Activated CD8-positive, alpha-beta T cell treated with anti-CD3 and anti-CD28 coated beads for 36 hours (primary cell): ENCODE data around the gene KLRG1. TPM values are rescaled to one million over a fixed set of nuclear protein-coding genes. Genes with fewer than 3 reads are reported as not detected.
A peak's percentile ranks its signal among the peaks of the same experiment; 100 is the strongest.

Source experiments
- ATAC-seq: fragments of 200-7000 bp; cut with Tn5 transposase; one replicate; pipeline ENCODE4 v1.10.0; 2021; ENCODE audit warnings: mild to moderate bottlenecking, moderate library complexity
- CTCF ChIA-PET: fragments of 350-600 bp; sonication (Branson Sonifier 250); formaldehyde crosslinking; loops from one replicate; lab custom pipeline; 2021; ENCODE audit warnings: antibody characterized with exemption; lab: Charles Lee
- POLR2A ChIA-PET: fragments of 350-600 bp; sonication (Branson Sonifier 250); formaldehyde crosslinking; loops from one replicate; lab custom pipeline; 2021; ENCODE audit warnings: antibody characterized with exemption; lab: Charles Lee
- DNase-seq: peaks from one replicate; pipeline ENCODE4 v3.0.0-alpha.2; 2020
- H3K27ac Mint-ChIP-seq: one replicate; pipeline ENCODE4 v1.8.0; 2021; ENCODE audit warnings: mild to moderate bottlenecking, mixed read lengths
- H3K27me3 Mint-ChIP-seq: one replicate; pipeline ENCODE4 v1.8.0; 2021; ENCODE audit warnings: mixed read lengths
- H3K36me3 Mint-ChIP-seq: one replicate; pipeline ENCODE4 v1.8.0; 2021; ENCODE audit warnings: low read depth, mixed read lengths
- H3K4me1 Mint-ChIP-seq: one replicate; pipeline ENCODE4 v1.8.0; 2021; ENCODE audit warnings: low read depth, mixed read lengths
- H3K4me3 Mint-ChIP-seq: one replicate; pipeline ENCODE4 v1.8.0; 2021; ENCODE audit warnings: mild to moderate bottlenecking, moderate library complexity, mixed read lengths
- H3K9me3 Mint-ChIP-seq: one replicate; pipeline ENCODE4 v1.8.0; 2021; ENCODE audit warnings: mixed read lengths
- intact Hi-C: fragments of 100-400 bp; cut with micrococcal nuclease; formaldehyde crosslinking; loops from one replicate; pipeline ENCODE4 v1.10.0; 2022
- total RNA-seq, 2 experiments: library from RNA; stranded (reverse); gene quantifications; one replicate each; pipeline ENCODE4 v1.2.3, GENCODE V29; 2021
- TF ChIP-seq, protein P1 (sequence below): fragments of 200-600 bp; IDR thresholded peaks from one replicate; pipeline ENCODE4 v1.8.0; 2022; ENCODE audit warnings: antibody characterized with exemption, mild to moderate bottlenecking

Gene KLRG1
- total RNA-seq, 2 experiments from 2014 or later = 6.6 to 10.1 TPM

- TF ChIP-seq, protein P1, sequence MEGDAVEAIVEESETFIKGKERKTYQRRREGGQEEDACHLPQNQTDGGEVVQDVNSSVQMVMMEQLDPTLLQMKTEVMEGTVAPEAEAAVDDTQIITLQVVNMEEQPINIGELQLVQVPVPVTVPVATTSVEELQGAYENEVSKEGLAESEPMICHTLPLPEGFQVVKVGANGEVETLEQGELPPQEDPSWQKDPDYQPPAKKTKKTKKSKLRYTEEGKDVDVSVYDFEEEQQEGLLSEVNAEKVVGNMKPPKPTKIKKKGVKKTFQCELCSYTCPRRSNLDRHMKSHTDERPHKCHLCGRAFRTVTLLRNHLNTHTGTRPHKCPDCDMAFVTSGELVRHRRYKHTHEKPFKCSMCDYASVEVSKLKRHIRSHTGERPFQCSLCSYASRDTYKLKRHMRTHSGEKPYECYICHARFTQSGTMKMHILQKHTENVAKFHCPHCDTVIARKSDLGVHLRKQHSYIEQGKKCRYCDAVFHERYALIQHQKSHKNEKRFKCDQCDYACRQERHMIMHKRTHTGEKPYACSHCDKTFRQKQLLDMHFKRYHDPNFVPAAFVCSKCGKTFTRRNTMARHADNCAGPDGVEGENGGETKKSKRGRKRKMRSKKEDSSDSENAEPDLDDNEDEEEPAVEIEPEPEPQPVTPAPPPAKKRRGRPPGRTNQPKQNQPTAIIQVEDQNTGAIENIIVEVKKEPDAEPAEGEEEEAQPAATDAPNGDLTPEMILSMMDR = no peak
- Mint-ChIP-seq H3K27ac (peak overlapping the region; percentile 56), H3K36me3 (peaks cover 10% of the 10 kb centered on the region)
These were observed 7.5 kb downstream of the KLRG1 start for GRCh38 chr12:8996682-8997405.

DNA sequence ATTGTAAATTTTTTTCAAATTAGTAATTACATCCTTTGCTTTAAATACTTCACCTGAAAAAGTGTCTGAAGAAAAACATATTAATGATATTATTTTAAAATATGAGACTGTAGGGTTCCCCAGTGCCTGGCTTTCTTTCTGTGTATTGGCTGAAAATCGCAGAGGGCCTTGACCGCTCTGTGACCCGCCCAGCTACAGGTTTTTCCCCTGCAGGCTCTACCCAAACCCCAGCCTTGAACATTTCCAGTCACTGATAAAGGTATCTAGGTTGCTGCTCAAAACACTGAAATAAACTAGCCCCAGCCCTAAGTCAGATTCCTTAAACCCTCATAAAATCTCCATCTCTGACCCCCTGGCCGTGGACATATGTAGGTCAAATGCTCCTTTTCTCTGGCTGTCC is 11.9 kb downstream of the KLRG1 start:
- Mint-ChIP-seq H3K9me3 (no peaks in the 10 kb centered on the region), H3K4me1 (peaks cover 46% of the 10 kb centered on the region), H3K27me3 (no peaks in the 10 kb centered on the region), H3K27ac (peak overlapping the region; percentile 35), H3K36me3 (peaks cover 11% of the 10 kb centered on the region), H3K4me3 (no peak overlapping the region)
- ChIA-PET CTCF (interaction anchor here (1.3 kb wide), 1 partner anchor 8 kb away, joined by 5 read pairs; no protein-coding TSS in a partner anchor), POLR2A (interaction anchor here (1.4 kb wide), 1 partner anchor 20 kb away, joined by 3 read pairs; no protein-coding TSS in a partner anchor)
- DNase-seq = no peak
- intact Hi-C loops = no loop called here
- TF ChIP-seq, protein P1 = no peak
- no peak for ATAC-seq

More at GRCh38 chr12:8996682-8997405, 7.5 kb downstream of the KLRG1 start:
- CTCF ChIA-PET = interaction anchor here (0.6 to 2.0 kb wide), 6 partner anchors 9 to 47 kb away, joined by 3 to 8 read pairs (median 4); partner anchors contain the start of gene M6PR
- DNase-seq = peak; percentile 60
- Mint-ChIP-seq H3K27me3 (no peaks in the 10 kb centered on the region), H3K4me1 (peaks cover 58% of the 10 kb centered on the region), H3K9me3 (no peaks in the 10 kb centered on the region), H3K4me3 (peak overlapping the region; percentile 38)
- ATAC-seq = peak; percentile 90
- POLR2A ChIA-PET = interaction anchor here (0.6 to 1.2 kb wide), 5 partner anchors 10 to 47 kb away, joined by 3 to 5 read pairs (median 3); partner anchors contain the start of gene M6PR
- intact Hi-C loops = loop anchor here (5.0 kb wide), 1 partner anchor 45 kb away; no protein-coding TSS in a partner anchor

DNA sequence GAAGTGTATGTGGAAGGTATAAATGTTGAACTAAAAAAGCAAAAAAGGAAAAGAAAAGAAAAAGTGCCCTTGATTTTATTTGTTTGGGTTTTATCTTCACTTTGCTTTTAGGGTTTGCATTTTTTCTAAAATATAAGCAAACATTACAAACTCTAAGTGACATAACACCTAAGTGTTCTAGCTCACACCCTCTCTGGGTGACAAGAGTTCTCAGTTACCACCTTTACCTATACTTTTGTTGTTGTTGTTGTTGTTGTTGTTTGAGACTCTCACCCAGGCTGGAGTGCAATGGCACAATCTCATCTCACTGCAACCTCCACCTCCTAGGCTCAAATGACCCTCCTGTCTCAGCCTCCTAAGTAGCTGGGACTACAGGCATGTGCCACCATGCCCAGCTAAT is 13.0 kb downstream of the KLRG1 start:
- H3K9me3 Mint-ChIP-seq = no peaks in the 10 kb centered on the region
- no peak for ATAC-seq
- intact Hi-C loops = no loop called here
- TF ChIP-seq, protein P1 = no peak
- no peak overlapping the region for H3K4me3 Mint-ChIP-seq
- H3K27me3 Mint-ChIP-seq = no peaks in the 10 kb centered on the region
- CTCF ChIA-PET = no interaction called here
- POLR2A ChIA-PET = no interaction called here
- H3K4me1 Mint-ChIP-seq = peaks cover 43% of the 10 kb centered on the region
- no peak for DNase-seq
- peak overlapping the region; percentile 48 for H3K27ac Mint-ChIP-seq
- peaks cover 12% of the 10 kb centered on the region for H3K36me3 Mint-ChIP-seq

GRCh38 chr12:9022592-9022991 is 33.2 kb downstream of the KLRG1 start:
- Mint-ChIP-seq H3K36me3 (peaks cover 23% of the 10 kb centered on the region), H3K4me3 (no peak overlapping the region), H3K27me3 (peaks cover under 1% of the 10 kb centered on the region), H3K27ac (peak overlapping the region; percentile 21), H3K4me1 (peaks cover 20% of the 10 kb centered on the region), H3K9me3 (peaks cover 26% of the 10 kb centered on the region)
- TF ChIP-seq, protein P1 = no peak
- CTCF ChIA-PET = interaction anchor here (0.9 to 2.2 kb wide), 6 partner anchors 8 to 73 kb away, joined by 3 to 11 read pairs (median 4); partner anchors contain the start of gene M6PR
- DNase-seq (no peak), ATAC-seq (no peak)
- intact Hi-C loops = no loop called here
- POLR2A ChIA-PET = no interaction called here
